ENCODE results near the gene IL17RC.
"Not testable (repeated sequence)": the region's sequence is repeated elsewhere in the genome, so short reads cannot be mapped to it uniquely, and the experiment has no call there.

IL17RC gene

GRCh38 chr3:9916734-9917680, at the start of gene IL17RC:
TSS of gene IL17RC (plus strand) at chr3:9917098. CDS start at chr3:9917316, 218 bp downstream.
- peak; percentile 54 for DNase-seq

- DNase-seq = no peak
These were observed 49.8 kb upstream of the IL17RC start for GRCh38 chr3:9867106-9867505.

- no peak for DNase-seq
These were observed 46.9 kb upstream of the IL17RC start for GRCh38 chr3:9869955-9870354.

- no peak for DNase-seq
These were observed 45.9 kb upstream of the IL17RC start for GRCh38 chr3:9870978-9871377.

GRCh38 chr3:9872067-9872466, 44.8 kb upstream of the IL17RC start:
- DNase-seq = not testable (repeated sequence)

- DNase-seq = no peak
These were observed 41.5 kb upstream of the IL17RC start for GRCh38 chr3:9875448-9875847.

GRCh38 chr3:9876255-9876654, 40.6 kb upstream of the IL17RC start:
- not testable (repeated sequence) for DNase-seq

GRCh38 chr3:9876991-9877390, 39.9 kb upstream of the IL17RC start:
- no peak for DNase-seq

GRCh38 chr3:9878700-9879099, 38.2 kb upstream of the IL17RC start:
- DNase-seq = no peak

GRCh38 chr3:9879830-9880549, 36.9 kb upstream of the IL17RC start, which contains the start of gene CIDEC:
TSS of gene CIDEC (minus strand) at chr3:9880253. CDS start at chr3:9878486, 1,767 bp downstream.
- no peak for DNase-seq

- DNase-seq = no peak
These were observed 35.5 kb upstream of the IL17RC start for GRCh38 chr3:9881441-9881840.

GRCh38 chr3:9883706-9884554, 33.0 kb upstream of the IL17RC start:
- no peak for DNase-seq

- DNase-seq = no peak
These were observed 32.2 kb upstream of the IL17RC start for GRCh38 chr3:9884555-9885165.

GRCh38 chr3:9886328-9886727, 30.6 kb upstream of the IL17RC start:
- no peak for DNase-seq

- no peak for DNase-seq
These were observed 29.4 kb upstream of the IL17RC start for GRCh38 chr3:9887480-9887879.

GRCh38 chr3:9888540-9888939, 28.4 kb upstream of the IL17RC start:
- DNase-seq = no peak

- DNase-seq = no peak
These were observed 27.5 kb upstream of the IL17RC start for GRCh38 chr3:9889405-9889804.

GRCh38 chr3:9890249-9891071, 26.4 kb upstream of the IL17RC start, which contains the start of gene JAGN1:
TSS of gene JAGN1 (plus strand) at chr3:9890610. CDS start at chr3:9890723, 113 bp downstream.
- DNase-seq = peak; percentile 91

- no peak for DNase-seq
These were observed 25.8 kb upstream of the IL17RC start for GRCh38 chr3:9891072-9891622.

- DNase-seq = no peak
These were observed 23.2 kb upstream of the IL17RC start for GRCh38 chr3:9893739-9894138.

GRCh38 chr3:9895715-9896114, 21.2 kb upstream of the IL17RC start:
- not testable (repeated sequence) for DNase-seq
